ENCODE data around the gene HADHB. TPM values are rescaled to one million over a fixed set of nuclear protein-coding genes. Genes with fewer than 3 reads are reported as not detected.

Gene HADHB
- total RNA-seq, 1 experiment from 2014 or later = 41.3 TPM

- no peak for TF ChIP-seq CTCF (conservative IDR thresholded peaks at IDR 0.05)
- Histone ChIP-seq H4K91ac (ENCODE audit: insufficient read length, low read depth, low read length) (no peak overlapping the region), H3K18ac (ENCODE audit: insufficient read length, low read depth, low read length) (no peak overlapping the region), H4K5ac (ENCODE audit: insufficient read length, low read depth, low read length) (no peak overlapping the region), H3K56ac (ENCODE audit: insufficient read length, low read depth, low read length) (no peak overlapping the region), H2BK20ac (ENCODE audit: low read depth, low read length, poor library complexity, severe bottlenecking) (no peak overlapping the region), H4K8ac (replicated peaks; ENCODE audit: insufficient read length, low read depth, low read length) (no peak overlapping the region), H3K9ac (ENCODE audit: extremely low read depth, insufficient read length, low read length) (no peak overlapping the region), H2AK5ac (ENCODE audit: insufficient read length, low read length) (no peak overlapping the region), H2BK12ac (ENCODE audit: insufficient read length, low read depth, low read length) (no peak overlapping the region), H3K23ac (ENCODE audit: insufficient read length, low read depth, low read length) (no peak overlapping the region), H3K14ac (ENCODE audit: insufficient read depth, low read length) (no peak overlapping the region), H3T11ph (ENCODE audit: low read length) (no peak overlapping the region), H3K4me2 (ENCODE audit: insufficient read depth, insufficient read length, low read length) (no peak overlapping the region), H3K4me1 (ENCODE audit: insufficient read depth, low read length) (no peaks in the 10 kb centered on the region), H3K27me3 (ENCODE audit: insufficient read depth, low read length) (no peaks in the 10 kb centered on the region), H3K9me3 (ENCODE audit: control insufficient read depth, low read depth, low read length) (no peaks in the 10 kb centered on the region), H3K4ac (ENCODE audit: low read depth, low read length) (no peak overlapping the region), H2BK15ac (ENCODE audit: low read depth, low read length) (no peak overlapping the region), H4K20me1 (ENCODE audit: control insufficient read depth, insufficient read depth, insufficient read length) (no peaks in the 10 kb centered on the region), H3K79me2 (ENCODE audit: insufficient read depth, low read length) (no peaks in the 10 kb centered on the region), H3K23me2 (ENCODE audit: insufficient read length, low read depth, low read length, poor library complexity, severe bottlenecking) (no peaks in the 10 kb centered on the region), H3K27ac (ENCODE audit: insufficient read length, low read depth, low read length) (no peak overlapping the region), H2BK5ac (ENCODE audit: insufficient read length, low read length) (no peak overlapping the region), H2AFZ (ENCODE audit: low read length) (no peak overlapping the region), H3K79me1 (ENCODE audit: insufficient read depth, low read depth, low read length, poor library complexity, severe bottlenecking) (peaks cover under 1% of the 10 kb centered on the region), H2BK120ac (ENCODE audit: low read depth, low read length, poor library complexity, severe bottlenecking) (no peak overlapping the region)
- H3K4me3 Mint-ChIP-seq = no peak overlapping the region
- no CpG with 5 or more reads among the region's 1 CpG for WGBS (ENCODE audit: extremely low coverage, insufficient read length, low lambda C conversion rate)
- no peak for DNase-seq
- H3K9me3 Mint-ChIP-seq = peaks cover 2 to 9% of the 10 kb centered on the region in 2 experiments; a peak in 4 of 5 replicates
- H3K4me1 Mint-ChIP-seq = no peaks in the 10 kb centered on the region
- peaks cover 27 to 37% (median 28%) of the 10 kb centered on the region in 3 experiments for H3K36me3 Mint-ChIP-seq (ENCODE audit: insufficient read depth in 1 of 3, low read depth in 3 of 3)
- no peak overlapping the region for H3K27ac Mint-ChIP-seq
- H3K27me3 Mint-ChIP-seq (ENCODE audit: low read depth) = no peaks in the 10 kb centered on the region
These were observed 21.7 kb upstream of the HADHB start for GRCh38 chr2:26223018-26223417.

Data from H9 (cell line).